HepG2 (cell line): ENCODE results near the gene TMEFF1. TPM values are rescaled to one million over a fixed set of nuclear protein-coding genes. Genes with fewer than 3 reads are reported as not detected.

Experiments used
- ATAC-seq: fragments of 200-7000 bp; cut with Tn5 transposase; 3 replicates; pipeline ENCODE4 v1.9.1; 2020; ENCODE audit warnings: mild to moderate bottlenecking, moderate library complexity
- BruUV-seq: library from RNA; stranded (reverse); fragments of 400-500 nt; replicated peaks from 2 replicates; lab custom pipeline; 2021; lab: Mats Ljungman, UMichigan
- CTCF ChIA-PET: fragments of 300-600 bp; formaldehyde crosslinking; extraction: SDS; loops from one replicate; lab custom pipeline; 2021; ENCODE audit warnings: low total read pairs, inconsistent platforms, low intra/inter-chr PET ratio; lab: Yijun Ruan, JAX
- POLR2A ChIA-PET: fragments of 350-600 bp; sonication (Branson Sonifier 250); formaldehyde crosslinking; loops from one replicate; lab custom pipeline; 2020; ENCODE audit warnings: antibody characterized with exemption, inconsistent platforms; lab: Yijun Ruan, JAX
- DNase-seq: peaks from one replicate; pipeline ENCODE4 v3.0.0-alpha.2; 2015; ENCODE audit warnings: low spot score
- FAIRE-seq: peaks from 3 replicates; lab custom pipeline; 2011; peaks lifted over from hg19 to GRCh38; lab: Jason Lieb, UNC
- H2AFZ ChIP-seq: one replicate; pipeline ENCODE4 v1.6.1; 2011; ENCODE audit warnings: low read length, inconsistent platforms
- H3K27ac ChIP-seq: fragments of 300-600 bp; 3 replicates; pipeline ENCODE4 v1.8.0; 2011; ENCODE audit warnings: mixed run types, mild to moderate bottlenecking, mixed read lengths, low read length, inconsistent platforms; ENCODE audit not compliant: insufficient read depth; ENCODE audit errors: extremely low read length
- H3K27me3 ChIP-seq, 2 experiments: fragments of 200-600 bp in 1 of 2; 2 replicates in 1 of 2; 3 replicates in 1 of 2; pipeline versions ENCODE4 v1.6.0 to v1.8.0; 2011; ENCODE audit warnings: low read length in 2 of 2, mild to moderate bottlenecking in 2 of 2, moderate library complexity in 2 of 2, inconsistent platforms in 1 of 2; ENCODE audit not compliant: insufficient read depth in 2 of 2, control insufficient read depth in 1 of 2
- H3K36me3 ChIP-seq, 2 experiments: fragments of 200-600 bp in 1 of 2; replicated peaks in 1 of 2; 2 replicates in 1 of 2; 3 replicates in 1 of 2; pipeline versions ENCODE4 v1.5.1 to v1.8.0; 2011; ENCODE audit warnings: low read length in 2 of 2, inconsistent platforms in 1 of 2; ENCODE audit not compliant: insufficient read depth in 2 of 2, control insufficient read depth in 1 of 2
- H3K4me1 ChIP-seq: 2 replicates; pipeline ENCODE4 v1.5.1; 2012; ENCODE audit warnings: low read length, inconsistent platforms; ENCODE audit not compliant: insufficient read depth
- H3K4me2 ChIP-seq: 2 replicates; pipeline ENCODE4 v1.6.0; 2011; ENCODE audit warnings: low read depth, low read length, inconsistent platforms
- H3K4me3 ChIP-seq, 3 experiments: fragments of 200-600 bp in 1 of 3; sonication (generic), shearing (Covaris generic) in 1 of 3; replicated peaks in 1 of 3; 2 replicates each; pipeline ENCODE4 v1.5.1; 2011 to 2016; ENCODE audit warnings: low read length in 3 of 3, inconsistent platforms in 2 of 3, low read depth in 2 of 3, mild to moderate bottlenecking in 2 of 3, control low read depth in 1 of 3, mixed read lengths in 1 of 3; ENCODE audit not compliant: insufficient read depth in 1 of 3
- H3K79me2 ChIP-seq: one replicate; pipeline ENCODE4 v1.6.1; 2011; ENCODE audit warnings: low read length, inconsistent platforms; ENCODE audit not compliant: insufficient read depth
- H3K9ac ChIP-seq: 2 replicates; pipeline ENCODE4 v1.6.0; 2011; ENCODE audit warnings: mild to moderate bottlenecking, low read depth, low read length, inconsistent platforms; ENCODE audit not compliant: insufficient read depth
- H3K9me3 ChIP-seq: 2 replicates; pipeline ENCODE4 v1.5.1; 2012; ENCODE audit warnings: mild to moderate bottlenecking, low read length
- H4K20me1 ChIP-seq: 2 replicates; pipeline ENCODE4 v1.6.0; 2011; ENCODE audit warnings: inconsistent platforms, mild to moderate bottlenecking, low read length, moderate library complexity; ENCODE audit not compliant: insufficient read depth
- HOXA7 ChIP-seq: sonication (generic); formaldehyde crosslinking; IDR thresholded peaks from 2 replicates; pipeline ENCODE4 v1.8.1; 2022; ENCODE audit warnings: mild to moderate bottlenecking, missing genetic modification reagents, moderate library complexity
- LBX2 ChIP-seq: sonication (generic); formaldehyde crosslinking; IDR thresholded peaks from 2 replicates; pipeline ENCODE4 v1.5.0; 2020; ENCODE audit warnings: missing genetic modification reagents, mild to moderate bottlenecking, borderline replicate concordance
- NONO ChIP-seq, 2 experiments: fragments of 450-650 bp in 1 of 2; sonication (generic) in 1 of 2; formaldehyde crosslinking in 1 of 2; IDR thresholded peaks in 1 of 2; conservative IDR thresholded peaks in 1 of 2; 2 replicates each; pipeline versions ENCODE4 v1.6.1 to v1.8.0; 2017 to 2022; ENCODE audit warnings: mild to moderate bottlenecking in 1 of 2, missing genetic modification reagents in 1 of 2, moderate library complexity in 1 of 2
- PRDM10 ChIP-seq: sonication (generic); formaldehyde crosslinking; IDR thresholded peaks from 2 replicates; pipeline ENCODE4 v1.4.0; 2020; ENCODE audit warnings: low read depth, missing genetic modification reagents
- SRSF9 ChIP-seq: fragments of 200-400 bp; formaldehyde crosslinking; IDR thresholded peaks from 2 replicates; pipeline ENCODE4 v1.6.1; 2018; ENCODE audit warnings: borderline replicate concordance, mild to moderate bottlenecking, low read depth, low read length; ENCODE audit not compliant: insufficient read depth, poor library complexity, severe bottlenecking
- THYN1 ChIP-seq: sonication (generic); formaldehyde crosslinking; IDR thresholded peaks from 2 replicates; pipeline ENCODE4 v1.8.1; 2023; ENCODE audit warnings: low read depth, mild to moderate bottlenecking, moderate library complexity, missing genetic modification reagents, borderline replicate concordance
- ZFP90 ChIP-seq: sonication (generic); formaldehyde crosslinking; IDR thresholded peaks from 2 replicates; pipeline ENCODE4 v1.8.0; 2022; ENCODE audit warnings: missing genetic modification reagents, mild to moderate bottlenecking, inconsistent platforms, borderline replicate concordance
- in situ Hi-C: cut with HindIII; loops from 2 replicates; pipeline ENCODE4 v1.10.0; 2017; ENCODE audit warnings: low pct_unique_long_range_greater_than_20kb; ENCODE audit not compliant: extremely low pct_ligation_motif_present
- intact Hi-C: fragments of 100-400 bp; cut with micrococcal nuclease; formaldehyde crosslinking; loops from one replicate; pipeline ENCODE4 v1.10.0; 2022; ENCODE audit not compliant: unreplicated experiment
- polyA plus RNA-seq, 8 experiments: library from polyadenylated mRNA; depleted of rRNA in 3 of 8; stranded (reverse) in 7 of 8; unstranded in 1 of 8; fragments of >200 nt; fragmentation: Illumina TruSeq in 4 of 8; extraction: Trizol in 4 of 8; gene quantifications; 2 replicates each; pipeline versions ENCODE4 v1.2.1 to v1.2.3, GENCODE V29; 2011 to 2016; ENCODE audit warnings: low read depth in 4 of 8, missing spikeins in 1 of 8, mixed read lengths in 1 of 8; ENCODE audit not compliant: insufficient read depth in 1 of 8
- total RNA-seq, 5 experiments: library from RNA; depleted of rRNA; stranded (reverse); fragments of >200 nt; fragmentation: Illumina TruSeq; extraction: Trizol; gene quantifications; 2 replicates each; pipeline ENCODE4 v1.2.3, GENCODE V29; 2016; ENCODE audit warnings: low read depth in 1 of 5
- TF ChIP-seq, protein P1 (sequence below), 2 experiments: fragments of 450-650 bp in 1 of 2; sonication (generic) in 1 of 2; formaldehyde crosslinking in 1 of 2; IDR thresholded peaks; 2 replicates each; pipeline versions ENCODE4 v1.6.1 to v1.8.0; 2016 to 2022; ENCODE audit warnings: antibody characterized with exemption in 1 of 2, mild to moderate bottlenecking in 1 of 2, missing genetic modification reagents in 1 of 2

Gene TMEFF1
- total and polyA plus RNA-seq, 2 of the 13 experiments (the other 11 are each of a cell fraction or from before 2014, with no cell fraction given), result 0.87 to 1.9 TPM

DNA sequence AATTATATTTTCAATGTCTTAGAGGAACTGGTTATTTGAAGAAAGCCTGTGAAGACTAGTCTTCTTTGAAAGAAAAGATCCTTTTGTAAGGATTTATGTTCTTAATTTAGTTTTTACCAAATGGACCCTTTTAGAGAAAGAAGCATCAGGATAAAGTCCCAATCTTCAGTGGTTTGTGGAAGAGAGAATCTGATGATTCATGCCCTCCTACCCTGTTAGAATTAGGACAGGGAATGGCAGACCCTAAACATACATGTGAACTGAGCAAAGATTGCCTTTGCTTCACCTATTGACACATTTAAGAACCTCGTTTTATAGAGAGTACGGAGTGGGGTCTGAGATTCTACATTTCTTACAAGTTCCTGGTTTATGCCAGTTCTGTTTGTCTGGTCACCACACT, 20.1 kb upstream of the TMEFF1 start (continued):
- TF ChIP-seq, protein P1, sequence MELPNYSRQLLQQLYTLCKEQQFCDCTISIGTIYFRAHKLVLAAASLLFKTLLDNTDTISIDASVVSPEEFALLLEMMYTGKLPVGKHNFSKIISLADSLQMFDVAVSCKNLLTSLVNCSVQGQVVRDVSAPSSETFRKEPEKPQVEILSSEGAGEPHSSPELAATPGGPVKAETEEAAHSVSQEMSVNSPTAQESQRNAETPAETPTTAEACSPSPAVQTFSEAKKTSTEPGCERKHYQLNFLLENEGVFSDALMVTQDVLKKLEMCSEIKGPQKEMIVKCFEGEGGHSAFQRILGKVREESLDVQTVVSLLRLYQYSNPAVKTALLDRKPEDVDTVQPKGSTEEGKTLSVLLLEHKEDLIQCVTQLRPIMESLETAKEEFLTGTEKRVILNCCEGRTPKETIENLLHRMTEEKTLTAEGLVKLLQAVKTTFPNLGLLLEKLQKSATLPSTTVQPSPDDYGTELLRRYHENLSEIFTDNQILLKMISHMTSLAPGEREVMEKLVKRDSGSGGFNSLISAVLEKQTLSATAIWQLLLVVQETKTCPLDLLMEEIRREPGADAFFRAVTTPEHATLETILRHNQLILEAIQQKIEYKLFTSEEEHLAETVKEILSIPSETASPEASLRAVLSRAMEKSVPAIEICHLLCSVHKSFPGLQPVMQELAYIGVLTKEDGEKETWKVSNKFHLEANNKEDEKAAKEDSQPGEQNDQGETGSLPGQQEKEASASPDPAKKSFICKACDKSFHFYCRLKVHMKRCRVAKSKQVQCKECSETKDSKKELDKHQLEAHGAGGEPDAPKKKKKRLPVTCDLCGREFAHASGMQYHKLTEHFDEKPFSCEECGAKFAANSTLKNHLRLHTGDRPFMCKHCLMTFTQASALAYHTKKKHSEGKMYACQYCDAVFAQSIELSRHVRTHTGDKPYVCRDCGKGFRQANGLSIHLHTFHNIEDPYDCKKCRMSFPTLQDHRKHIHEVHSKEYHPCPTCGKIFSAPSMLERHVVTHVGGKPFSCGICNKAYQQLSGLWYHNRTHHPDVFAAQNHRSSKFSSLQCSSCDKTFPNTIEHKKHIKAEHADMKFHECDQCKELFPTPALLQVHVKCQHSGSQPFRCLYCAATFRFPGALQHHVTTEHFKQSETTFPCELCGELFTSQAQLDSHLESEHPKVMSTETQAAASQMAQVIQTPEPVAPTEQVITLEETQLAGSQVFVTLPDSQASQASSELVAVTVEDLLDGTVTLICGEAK (IDR thresholded peaks at IDR 0.05), result no peak
- TF ChIP-seq, protein P1 (CRISPR knock-in tag; IDR thresholded peaks at IDR 0.05), result no peak
- TF ChIP-seq SRSF9, result no peak
- TF ChIP-seq, all 625 proteins: peak for 0

- Histone ChIP-seq H3K36me3 (peaks cover 1 to 2% of the 10 kb centered on the region in 2 experiments; a peak in 3 of 5 replicates), H3K4me3 (no peak overlapping the region), H3K79me2 (no peaks in the 10 kb centered on the region), H4K20me1 (no peaks in the 10 kb centered on the region), H3K27ac (no peak overlapping the region), H3K27me3 (no peaks in the 10 kb centered on the region), H3K4me2 (no peak overlapping the region), H3K9ac (no peak overlapping the region), H3K9me3 (no peaks in the 10 kb centered on the region), H2AFZ (no peak overlapping the region), H3K4me1 (peaks cover 9% of the 10 kb centered on the region; the same call in 1 of the 2 replicates)
- intact Hi-C loops, result no loop called here
- DNase-seq (no peak), ATAC-seq (no peak; the same call in 2 of the 3 replicates), FAIRE-seq (no peak)
- POLR2A ChIA-PET, result no interaction called here
- BruUV-seq, result no TSS peak
- CTCF ChIA-PET, result no interaction called here
- in situ Hi-C loops, result no loop called here
- TF ChIP-seq NONO (IDR thresholded peaks at IDR 0.05), result no peak
- TF ChIP-seq NONO (CRISPR knock-in tag; conservative IDR thresholded peaks at IDR 0.05), result no peak
- TF ChIP-seq ZFP90 (CRISPR knock-in tag), result no peak
- no peak for TF ChIP-seq LBX2 (CRISPR knock-in tag)
- no peak for TF ChIP-seq THYN1 (CRISPR knock-in tag)
- no peak for TF ChIP-seq PRDM10 (CRISPR knock-in tag)
- no peak for TF ChIP-seq HOXA7
These were observed 17.5 kb upstream of the TMEFF1 start for GRCh38 chr9:100455470-100455869.
